Adipocyte (in vitro differentiated cells): Measurements from ENCODE around the gene COPZ1.
"Not testable (repeated sequence)": the region's sequence is repeated elsewhere in the genome, so short reads cannot be mapped to it uniquely, and the experiment has no call there.

Source experiments
- DNase-seq: peaks from one replicate; pipeline ENCODE4 v3.0.0-alpha.2; 2015; ENCODE audit warnings: low read depth
- H3K27me3 ChIP-seq: replicated peaks from 2 replicates; pipeline ENCODE4 v1.7.0; 2013; ENCODE audit warnings: mild to moderate bottlenecking, low read length, moderate library complexity; ENCODE audit not compliant: control insufficient read depth, insufficient read depth
- H3K36me3 ChIP-seq: 2 replicates; pipeline ENCODE4 v1.7.0; 2013; ENCODE audit warnings: low read length, mild to moderate bottlenecking, moderate library complexity; ENCODE audit not compliant: control insufficient read depth, insufficient read depth, severe bottlenecking
- H3K4me1 ChIP-seq: 2 replicates; pipeline ENCODE4 v1.7.0; 2013; ENCODE audit warnings: mild to moderate bottlenecking, low read length, moderate library complexity; ENCODE audit not compliant: control insufficient read depth, insufficient read depth
- H3K4me3 ChIP-seq: 2 replicates; pipeline ENCODE4 v1.7.0; 2013; ENCODE audit warnings: mild to moderate bottlenecking, low read length, moderate library complexity
- H3K9ac ChIP-seq: 2 replicates; pipeline ENCODE4 v1.7.0; 2013; ENCODE audit warnings: mild to moderate bottlenecking, low read length, moderate library complexity
- H3K9me3 ChIP-seq: 2 replicates; pipeline ENCODE4 v1.7.0; 2013; ENCODE audit warnings: mild to moderate bottlenecking, low read length, moderate library complexity; ENCODE audit not compliant: control insufficient read depth

The COPZ1 gene

DNA sequence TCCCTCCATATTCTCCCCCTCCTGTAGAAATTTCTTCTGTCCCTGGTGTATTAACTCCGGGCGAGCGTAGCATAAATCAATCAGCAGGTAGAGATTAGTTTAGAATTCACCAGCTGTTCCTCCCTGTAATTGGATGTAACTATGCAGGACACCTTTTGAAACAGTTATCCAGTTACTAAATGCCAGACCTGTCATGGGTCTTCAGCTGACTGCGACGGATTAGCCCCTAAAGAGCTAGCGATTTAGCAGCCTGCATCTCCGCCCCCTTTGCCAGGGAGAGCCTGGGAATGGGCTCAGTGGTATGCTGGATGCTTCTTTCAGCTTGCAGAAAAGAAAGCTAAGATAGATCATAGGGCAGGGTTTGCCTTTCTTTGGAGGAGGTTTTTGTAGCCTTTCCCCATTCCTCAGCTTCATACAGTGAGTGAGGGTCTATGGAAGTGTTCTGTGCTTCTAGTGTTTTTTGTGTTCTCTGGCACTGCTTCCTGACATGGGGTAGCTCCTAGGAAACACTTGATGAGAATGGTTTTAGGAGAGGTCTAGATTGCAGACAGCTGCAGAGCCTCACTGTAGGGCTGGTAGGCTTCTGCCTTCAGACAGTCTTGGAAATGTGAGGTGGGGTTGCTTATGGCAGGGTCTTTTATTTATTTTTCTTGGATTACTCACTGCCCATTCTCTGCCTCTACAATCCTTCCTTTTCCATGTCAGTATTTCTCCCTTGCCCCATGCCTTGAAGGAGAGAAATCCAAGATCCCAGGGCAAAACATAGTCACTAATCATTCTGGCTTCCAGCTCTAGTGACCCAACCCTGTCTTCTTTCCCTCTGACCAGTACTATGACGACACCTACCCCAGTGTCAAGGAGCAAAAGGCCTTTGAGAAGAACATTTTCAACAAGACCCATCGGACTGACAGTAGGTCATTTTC lies 16.7 kb downstream of the COPZ1 start:
- Histone ChIP-seq H3K9ac (no peak overlapping the region), H3K4me3 (no peak overlapping the region), H3K4me1 (peaks cover 38% of the 10 kb centered on the region), H3K36me3 (peaks cover 43% of the 10 kb centered on the region), H3K27me3 (no peaks in the 10 kb centered on the region), H3K9me3 (no peaks in the 10 kb centered on the region)
- no peak for DNase-seq

DNA sequence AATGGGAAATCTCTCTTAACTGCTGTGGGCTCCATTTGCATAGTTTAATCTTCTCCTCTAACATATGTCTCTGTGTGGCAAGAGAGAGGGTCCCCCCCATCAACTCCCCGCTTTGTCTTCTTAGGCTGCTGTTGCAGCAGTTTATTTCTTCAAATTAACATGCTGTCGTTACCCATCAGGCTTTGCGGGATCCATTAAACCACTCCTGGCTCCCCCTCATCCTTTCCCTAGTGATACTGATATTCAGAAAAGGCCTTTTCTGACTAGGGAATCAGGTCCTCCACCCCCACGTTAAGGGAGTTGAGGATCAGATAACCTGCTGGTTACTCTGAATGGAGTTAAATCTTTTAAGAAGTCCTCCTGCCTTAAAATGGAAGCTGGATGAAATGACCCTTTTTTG lies 24.1 kb downstream of the COPZ1 start:
- no peak for DNase-seq
- H3K27me3 ChIP-seq = no peaks in the 10 kb centered on the region
- H3K4me3 ChIP-seq = no peak overlapping the region
- H3K9me3 ChIP-seq = no peaks in the 10 kb centered on the region
- H3K36me3 ChIP-seq = peaks cover 52% of the 10 kb centered on the region
- no peak overlapping the region for H3K9ac ChIP-seq
- H3K4me1 ChIP-seq = peaks cover 44% of the 10 kb centered on the region

DNA sequence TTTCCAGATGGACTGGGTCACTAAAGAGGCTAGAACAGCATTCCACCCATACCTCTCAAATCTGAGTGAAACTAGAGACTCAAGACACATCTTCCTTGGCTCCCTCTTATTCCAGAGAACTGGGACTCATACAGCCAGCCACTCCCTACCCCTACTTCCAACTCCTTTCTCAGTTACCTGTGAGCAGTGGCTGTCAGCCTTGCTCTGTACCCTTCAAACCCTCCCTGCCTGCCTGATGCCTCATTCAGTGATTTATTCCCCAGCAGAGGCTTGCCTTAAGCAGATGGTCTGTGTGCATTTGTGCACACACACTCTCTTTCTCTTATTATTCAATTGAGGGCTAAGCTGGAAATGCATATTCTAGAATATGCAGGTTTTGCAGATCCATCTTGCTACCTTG lies 24.7 kb downstream of the COPZ1 start:
- H3K36me3 ChIP-seq = peaks cover 52% of the 10 kb centered on the region
- no peaks in the 10 kb centered on the region for H3K27me3 ChIP-seq
- H3K9me3 ChIP-seq = no peaks in the 10 kb centered on the region
- H3K4me1 ChIP-seq = peaks cover 44% of the 10 kb centered on the region
- no peak overlapping the region for H3K4me3 ChIP-seq
- peak overlapping the region; percentile 27 for H3K9ac ChIP-seq
- no peak for DNase-seq

DNA sequence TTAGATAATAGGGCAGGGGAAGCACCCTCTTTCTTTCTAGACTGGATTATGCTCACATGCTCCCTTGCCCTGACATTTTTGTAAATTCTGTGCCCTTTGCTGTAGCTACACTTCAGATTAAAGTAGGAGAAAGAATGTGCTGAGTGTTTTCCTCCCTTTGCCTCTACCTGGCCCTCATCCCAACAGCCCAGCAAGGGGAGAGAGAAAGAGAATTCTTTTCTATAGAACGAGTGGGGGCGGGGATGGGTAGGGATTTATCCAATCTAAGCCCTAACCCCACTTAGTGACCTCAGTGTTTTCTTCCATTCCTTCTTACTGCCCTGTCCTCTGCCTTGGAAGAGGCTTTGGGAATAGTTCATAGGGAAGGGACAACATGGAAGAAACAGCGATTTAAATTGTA lies 25.8 kb downstream of the COPZ1 start:
- H3K4me1 ChIP-seq = peaks cover 44% of the 10 kb centered on the region
- no peaks in the 10 kb centered on the region for H3K9me3 ChIP-seq
- DNase-seq = no peak

GRCh38 chr12:54351341-54351740 lies 26.4 kb downstream of the COPZ1 start:
- Histone ChIP-seq H3K27me3 (no peaks in the 10 kb centered on the region), H3K4me1 (peaks cover 49% of the 10 kb centered on the region), H3K36me3 (peaks cover 39% of the 10 kb centered on the region), H3K9ac (no peak overlapping the region), H3K9me3 (no peaks in the 10 kb centered on the region), H3K4me3 (no peak overlapping the region)
- DNase-seq = no peak

More for the DNA sequence above, 25.8 kb downstream of the COPZ1 start:
- H3K9ac ChIP-seq = no peak overlapping the region
- H3K36me3 ChIP-seq = peaks cover 43% of the 10 kb centered on the region
- no peak overlapping the region for H3K4me3 ChIP-seq
- no peaks in the 10 kb centered on the region for H3K27me3 ChIP-seq

DNA sequence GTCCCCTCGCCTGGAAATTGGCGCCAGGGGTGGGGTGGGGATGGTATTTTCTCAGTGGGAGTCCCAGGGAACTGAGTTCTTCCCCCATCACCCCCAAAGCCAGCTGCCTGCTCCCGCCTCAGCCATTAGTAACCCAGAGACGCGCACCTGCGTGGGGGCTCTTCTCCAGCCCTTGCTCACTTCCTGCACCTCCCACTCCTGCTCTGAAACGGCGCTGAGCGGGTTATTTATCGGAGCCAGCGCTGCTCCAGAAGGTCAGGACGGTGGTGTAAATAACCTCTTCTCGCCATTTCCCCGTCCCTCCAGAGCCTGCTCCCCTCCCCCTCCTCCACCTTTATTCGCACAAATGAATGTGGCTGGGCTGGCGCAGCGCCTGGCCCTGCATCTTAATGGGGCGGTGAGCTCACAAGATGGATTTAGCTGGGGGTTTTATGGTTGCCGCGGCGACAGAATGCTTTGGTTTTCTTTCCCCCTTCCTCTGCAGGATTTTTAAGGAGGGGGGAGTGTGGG lies 27.1 kb downstream of the COPZ1 start:
- H3K9me3 ChIP-seq = no peaks in the 10 kb centered on the region
- peaks cover 33% of the 10 kb centered on the region for H3K36me3 ChIP-seq
- H3K4me3 ChIP-seq = no peak overlapping the region
- peaks cover 56% of the 10 kb centered on the region for H3K4me1 ChIP-seq
- no peak overlapping the region for H3K9ac ChIP-seq
- H3K27me3 ChIP-seq = no peaks in the 10 kb centered on the region
- DNase-seq = no peak

- DNase-seq = peak; percentile 29
- peaks cover 62% of the 10 kb centered on the region for H3K4me1 ChIP-seq
- no peak overlapping the region for H3K4me3 ChIP-seq
- H3K9ac ChIP-seq = peak overlapping the region; percentile 27
- peaks cover 22% of the 10 kb centered on the region for H3K36me3 ChIP-seq
- H3K27me3 ChIP-seq = no peaks in the 10 kb centered on the region
- no peaks in the 10 kb centered on the region for H3K9me3 ChIP-seq
Observed at GRCh38 chr12:54352891-54353874, 28.3 kb downstream of the COPZ1 start.

- peaks cover 69% of the 10 kb centered on the region for H3K4me1 ChIP-seq
- not testable (repeated sequence) for H3K9ac ChIP-seq, DNase-seq, H3K4me3 ChIP-seq, H3K27me3 ChIP-seq, H3K9me3 ChIP-seq
- peaks cover 13% of the 10 kb centered on the region for H3K36me3 ChIP-seq
Observed at GRCh38 chr12:54354271-54354670, 29.3 kb downstream of the COPZ1 start.

DNA sequence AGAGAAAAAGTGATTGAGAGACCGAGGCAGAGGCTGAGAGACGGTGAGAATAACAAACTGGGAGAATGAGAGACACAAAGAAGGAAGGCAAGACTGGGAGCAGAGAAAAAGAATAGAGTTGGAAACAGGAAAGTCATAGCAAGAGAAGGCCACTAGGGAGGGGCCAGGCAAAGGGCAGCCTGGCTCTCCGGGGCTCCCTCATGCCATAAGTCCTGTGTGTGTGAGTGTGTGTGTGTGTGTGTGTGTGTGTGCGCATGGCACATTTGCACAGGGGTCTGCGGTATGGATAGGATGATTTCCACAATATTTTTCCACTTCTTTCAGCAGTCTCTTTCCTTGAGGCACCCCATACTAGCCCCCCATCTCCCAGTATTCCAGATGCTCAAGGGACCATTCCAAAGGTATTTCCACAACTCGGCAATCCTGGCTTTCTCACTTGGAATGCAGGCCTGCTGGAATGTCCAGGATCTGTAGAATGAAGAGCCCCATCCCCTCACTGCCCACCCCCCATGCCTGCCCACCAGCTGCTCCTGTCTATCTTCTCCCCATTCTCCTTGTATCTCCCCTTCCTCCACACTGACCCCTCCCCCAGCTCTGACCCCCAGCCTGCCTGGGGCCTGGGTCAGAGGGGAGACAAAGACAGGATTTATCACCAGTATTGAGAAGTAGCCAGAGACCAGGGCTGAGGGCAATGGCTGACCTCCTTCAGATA lies 30.3 kb downstream of the COPZ1 start:
- Histone ChIP-seq H3K9me3 (no peaks in the 10 kb centered on the region), H3K4me1 (peaks cover 68% of the 10 kb centered on the region), H3K4me3 (no peak overlapping the region), H3K36me3 (peaks cover 3% of the 10 kb centered on the region), H3K27me3 (no peaks in the 10 kb centered on the region), H3K9ac (no peak overlapping the region)
- no peak for DNase-seq

DNA sequence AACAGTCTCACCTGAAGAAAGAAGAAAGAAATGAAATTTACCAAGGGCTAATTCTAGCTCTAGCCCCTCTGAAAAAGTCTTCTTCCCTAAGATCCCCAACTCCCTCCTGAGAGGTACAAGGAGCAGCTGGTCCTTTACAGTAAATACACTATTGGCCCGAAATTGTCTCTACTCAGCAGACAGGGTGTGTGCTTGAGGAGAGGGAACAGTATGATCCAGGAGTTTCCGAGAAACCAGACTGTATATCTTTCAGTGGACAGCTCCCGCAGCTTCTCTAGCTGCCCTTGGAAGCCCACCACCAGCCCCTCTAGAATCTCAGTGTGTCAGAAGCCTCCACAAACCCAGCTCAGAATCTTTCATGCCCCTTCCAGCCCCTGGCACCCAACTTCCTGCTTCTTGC lies 31.3 kb downstream of the COPZ1 start:
- no peaks in the 10 kb centered on the region for H3K36me3 ChIP-seq

More for the DNA sequence above, 31.3 kb downstream of the COPZ1 start:
- no peaks in the 10 kb centered on the region for H3K27me3 ChIP-seq
- no peaks in the 10 kb centered on the region for H3K9me3 ChIP-seq
- no peak overlapping the region for H3K4me3 ChIP-seq
- no peak for DNase-seq
- H3K4me1 ChIP-seq = peaks cover 63% of the 10 kb centered on the region
- H3K9ac ChIP-seq = no peak overlapping the region
